ENCODE measurements around the gene CLDN19.
"Not testable (repeated sequence)": the region's sequence is repeated elsewhere in the genome, so short reads cannot be mapped to it uniquely, and the experiment has no call there.

- not testable (repeated sequence) for TF ChIP-seq POLR2A, CTCF (IDR thresholded peaks at IDR 0.05)
Measured at GRCh38 chr1:42725820-42726219, 14.2 kb downstream of the CLDN19 start.

All from heart left ventricle (tissue), 13 donors.